Spleen (tissue), 11 donors: ENCODE measurements around the gene SNRPA1. TPM values are rescaled to one million over a fixed set of nuclear protein-coding genes. Genes with fewer than 3 reads are reported as not detected.

Source experiments
- DNase-seq: peaks from one replicate; pipeline ENCODE4 v3.0.0-alpha.2; 2020
- H3K27ac ChIP-seq, 8 donors: fragments of 200-600 bp; sonication (generic) in 7 of 8; 1 replicate in 4 of 8; 2 replicates in 4 of 8; pipeline versions ENCODE4 v1.5.0 to v1.8.0; 2016 to 2021; ENCODE audit warnings: inconsistent platforms in 4 of 8, mild to moderate bottlenecking in 4 of 8, moderate library complexity in 1 of 8
- H3K27me3 ChIP-seq, 7 donors: fragments of 200-600 bp; sonication (generic) in 6 of 7; replicated peaks in 1 of 7; 1 replicate in 4 of 7; 2 replicates in 3 of 7; pipeline versions ENCODE4 v1.5.0 to v1.8.0; 2016 to 2021; ENCODE audit warnings: inconsistent platforms in 3 of 7, mild to moderate bottlenecking in 1 of 7
- H3K36me3 ChIP-seq, 6 donors: fragments of 200-600 bp; sonication (generic) in 5 of 6; 1 replicate in 4 of 6; 2 replicates in 2 of 6; pipeline versions ENCODE4 v1.5.0 to v1.8.0; 2016 to 2021; ENCODE audit warnings: inconsistent platforms in 2 of 6
- H3K4me1 ChIP-seq, 6 donors: fragments of 200-600 bp; sonication (generic) in 5 of 6; 1 replicate in 3 of 6; 2 replicates in 3 of 6; pipeline versions ENCODE4 v1.5.0 to v1.8.0; 2016 to 2021; ENCODE audit warnings: inconsistent platforms in 3 of 6
- H3K4me3 ChIP-seq, 8 donors: fragments of 200-600 bp; sonication (generic) in 7 of 8; 1 replicate in 4 of 8; 2 replicates in 4 of 8; pipeline versions ENCODE4 v1.5.0 to v1.8.0; 2016 to 2021; ENCODE audit warnings: inconsistent platforms in 4 of 8, mild to moderate bottlenecking in 4 of 8, moderate library complexity in 2 of 8
- H3K9me3 ChIP-seq, 8 donors: fragments of 200-600 bp; sonication (generic) in 7 of 8; 1 replicate in 4 of 8; 2 replicates in 4 of 8; pipeline versions ENCODE4 v1.5.0 to v1.8.0; 2016 to 2021; ENCODE audit warnings: inconsistent platforms in 4 of 8
- POLR2A ChIP-seq, 3 donors: fragments of 450-650 bp; IDR thresholded peaks; one replicate each; pipeline ENCODE4 v1.5.1; 2017; ENCODE audit warnings: antibody characterized with exemption in 3 of 3, mild to moderate bottlenecking in 1 of 3
- POLR2AphosphoS5 ChIP-seq, 3 donors: sonication (generic); formaldehyde crosslinking; IDR thresholded peaks; one replicate each; pipeline ENCODE4 v1.5.1; 2017; ENCODE audit warnings: antibody characterized with exemption in 3 of 3
- WGBS, 5 donors: extraction: QIAGEN DNeasy Blood & Tissue Kit in 3 of 5; methylation state at CpG; one replicate each; pipeline versions ENCODE4 v1.1.5 to v1.1.7; 2013 to 2018; 5-methylcytosine and 5-hydroxymethylcytosine counted together
- intact Hi-C: fragments of 100-400 bp; cut with DNase I; formaldehyde crosslinking; loops from one replicate; pipeline ENCODE4 v1.15.0; 2023; ENCODE audit warnings: low total_unique reads
- polyA plus RNA-seq, 3 donors: library from polyadenylated mRNA; stranded (reverse); fragments of 200-250 nt; gene quantifications; one replicate each; pipeline ENCODE4 v1.2.1, GENCODE V29; 2013
- total RNA-seq, 7 donors: library from RNA; depleted of rRNA in 3 of 7; stranded (reverse); fragments of >200 nt in 3 of 7; fragmentation: NEBNext Ultra II Directional in 4 of 7; extraction: Animal tissue kit (Norgen Biotek cat#: 25700) in 4 of 7; gene quantifications; one replicate each; pipeline versions ENCODE4 v1.1.0 to v1.2.1, GENCODE V29; 2016 to 2021
- TF ChIP-seq, protein P1 (sequence below), 11 experiments: fragments of 200-600 bp in 7 of 11; fragments of 450-650 bp in 4 of 11; sonication (generic) in 4 of 11; IDR thresholded peaks in 8 of 11; conservative IDR thresholded peaks in 3 of 11; 1 replicate in 7 of 11; 2 replicates in 4 of 11; pipeline versions ENCODE4 v1.4.0 to v1.8.0; 2016 to 2021; ENCODE audit warnings: antibody characterized with exemption in 11 of 11, inconsistent platforms in 4 of 11, mild to moderate bottlenecking in 1 of 11
- donor health status: healthy with polysubstance abuse.
- donor health status: DM: no; HTN: no; CAD: no; lungs with moderate emphysema.
- donor health status: DM: no; HTN: no; CAD: no.
- donor health status: Bipolar disorder and iron deficiency.
- donor health status: healthy.
- donor health status: DM: no; HTN: no; CAD: no.
- donor health status: DM: yes; HTN: yes; CAD: no.

SNRPA1 gene
- total and polyA plus RNA-seq, 10 donors, result 56.2 to 85.4 (median 74.6) TPM

DNA sequence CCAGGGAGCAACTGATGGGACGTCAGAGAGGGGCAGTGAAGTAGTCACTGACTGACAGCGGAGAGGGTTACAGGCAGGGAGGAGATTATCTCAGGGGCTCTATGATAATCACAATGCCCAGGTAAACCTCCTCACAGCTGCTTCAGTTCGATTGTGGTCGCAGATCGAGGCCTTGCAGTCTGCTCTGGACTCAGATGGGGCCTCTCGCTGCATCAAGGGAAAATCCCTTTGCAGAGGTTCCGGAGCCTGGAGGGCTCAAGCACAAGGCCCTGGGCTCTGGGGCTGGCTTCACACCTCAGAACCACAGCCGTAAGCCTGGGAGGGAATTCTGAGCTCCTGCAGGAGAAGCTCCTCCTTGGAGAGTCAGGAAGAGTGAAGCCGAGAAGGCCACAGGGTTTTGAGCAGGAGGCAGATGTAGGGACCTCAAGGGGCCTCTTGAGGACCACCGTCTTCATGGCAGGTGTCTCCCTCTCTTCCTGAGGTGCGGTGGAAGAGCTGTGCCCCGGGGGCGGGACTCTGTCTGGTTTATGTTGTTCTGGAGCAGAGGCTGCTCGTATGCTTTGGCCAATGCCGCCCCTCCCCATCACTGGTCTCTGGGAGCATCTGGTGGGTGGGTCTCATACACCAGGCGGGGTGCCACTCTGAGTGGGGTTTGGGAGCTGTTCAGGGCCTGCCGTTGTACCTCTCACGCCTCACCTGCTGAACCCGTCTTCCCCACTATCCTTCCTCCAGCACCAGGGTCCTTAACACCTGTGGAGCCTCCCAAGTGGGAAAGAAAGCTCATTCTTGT, 19.5 kb upstream of the SNRPA1 start:
- DNase-seq, result peak; percentile 70
- Histone ChIP-seq H3K4me3 (no peak overlapping the region), H3K9me3 (no peaks in the 10 kb centered on the region), H3K27me3 (peaks cover 0 to 18% (median 0%) of the 10 kb centered on the region in 7 donors), H3K4me1 (no peaks in the 10 kb centered on the region), H3K27ac (no peak overlapping the region), H3K36me3 (peaks cover 0 to 92% (median 14%) of the 10 kb centered on the region in 6 donors)
- TF ChIP-seq POLR2AphosphoS5 (IDR thresholded peaks at IDR 0.05) (peak in 2 of 3 donors; percentile 11 to 13), POLR2A (IDR thresholded peaks at IDR 0.05) (no peak)
- TF ChIP-seq, protein P1, sequence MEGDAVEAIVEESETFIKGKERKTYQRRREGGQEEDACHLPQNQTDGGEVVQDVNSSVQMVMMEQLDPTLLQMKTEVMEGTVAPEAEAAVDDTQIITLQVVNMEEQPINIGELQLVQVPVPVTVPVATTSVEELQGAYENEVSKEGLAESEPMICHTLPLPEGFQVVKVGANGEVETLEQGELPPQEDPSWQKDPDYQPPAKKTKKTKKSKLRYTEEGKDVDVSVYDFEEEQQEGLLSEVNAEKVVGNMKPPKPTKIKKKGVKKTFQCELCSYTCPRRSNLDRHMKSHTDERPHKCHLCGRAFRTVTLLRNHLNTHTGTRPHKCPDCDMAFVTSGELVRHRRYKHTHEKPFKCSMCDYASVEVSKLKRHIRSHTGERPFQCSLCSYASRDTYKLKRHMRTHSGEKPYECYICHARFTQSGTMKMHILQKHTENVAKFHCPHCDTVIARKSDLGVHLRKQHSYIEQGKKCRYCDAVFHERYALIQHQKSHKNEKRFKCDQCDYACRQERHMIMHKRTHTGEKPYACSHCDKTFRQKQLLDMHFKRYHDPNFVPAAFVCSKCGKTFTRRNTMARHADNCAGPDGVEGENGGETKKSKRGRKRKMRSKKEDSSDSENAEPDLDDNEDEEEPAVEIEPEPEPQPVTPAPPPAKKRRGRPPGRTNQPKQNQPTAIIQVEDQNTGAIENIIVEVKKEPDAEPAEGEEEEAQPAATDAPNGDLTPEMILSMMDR (IDR thresholded peaks at IDR 0.05 in 8 of 11, conservative IDR thresholded peaks at IDR 0.05 in 3 of 11), result no peak
- intact Hi-C loops, result no loop called here
- 75 to 90% (median 86%) methylated on average over 19 of the region's 19 CpGs for WGBS, 5 donors

DNA sequence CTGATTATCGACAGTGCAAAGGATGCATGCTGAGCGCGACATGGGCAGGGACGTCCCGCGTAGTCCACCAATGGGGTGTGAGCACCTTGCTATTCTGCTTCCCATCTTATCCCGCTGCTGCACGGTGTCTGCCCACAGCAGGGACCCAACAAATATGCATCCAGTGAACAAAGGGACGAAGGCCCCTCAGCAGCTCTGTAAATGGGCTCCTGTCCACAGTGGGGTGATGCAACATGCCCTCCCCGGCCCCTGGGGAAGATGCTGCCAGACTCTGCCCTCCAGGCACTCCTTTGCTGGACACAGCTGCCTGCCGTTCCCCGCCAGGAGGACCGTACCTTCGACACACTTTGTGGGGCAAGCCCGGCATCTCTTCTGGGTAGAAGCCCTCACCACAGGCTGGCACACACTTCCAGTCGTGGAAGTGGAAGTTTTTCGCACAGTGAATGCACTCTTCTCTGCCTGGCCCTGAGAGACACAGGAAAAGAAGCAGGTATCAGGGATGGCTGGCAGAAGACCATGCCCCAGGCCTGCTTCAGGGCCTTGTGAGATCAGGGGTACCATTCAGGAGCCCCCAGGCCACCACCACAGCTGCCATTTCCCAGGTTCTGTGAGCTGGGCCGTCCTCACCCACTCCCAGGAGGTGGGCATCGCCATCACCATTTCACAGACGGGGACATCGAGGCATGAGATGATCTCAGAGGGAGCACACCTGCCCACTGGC, 18.2 kb upstream of the SNRPA1 start:
- WGBS, 5 donors, result 86 to 95% (median 88%) methylated on average over 21 of the region's 21 CpGs
- intact Hi-C loops, result no loop called here
- H3K27me3 ChIP-seq, result peaks cover 0 to 5% (median 0%) of the 10 kb centered on the region in 7 donors
- no peaks in the 10 kb centered on the region for H3K4me1 ChIP-seq
- no peak for TF ChIP-seq POLR2A (IDR thresholded peaks at IDR 0.05)
- peak in 2 of 3 donors; percentile 27 to 35 for TF ChIP-seq POLR2AphosphoS5 (IDR thresholded peaks at IDR 0.05)
- no peak overlapping the region for H3K4me3 ChIP-seq
- peak; percentile 69 for DNase-seq
- H3K9me3 ChIP-seq, result no peaks in the 10 kb centered on the region
- H3K36me3 ChIP-seq, result peaks cover 0 to 93% (median 15%) of the 10 kb centered on the region in 6 donors
- H3K27ac ChIP-seq, result no peak overlapping the region

DNA sequence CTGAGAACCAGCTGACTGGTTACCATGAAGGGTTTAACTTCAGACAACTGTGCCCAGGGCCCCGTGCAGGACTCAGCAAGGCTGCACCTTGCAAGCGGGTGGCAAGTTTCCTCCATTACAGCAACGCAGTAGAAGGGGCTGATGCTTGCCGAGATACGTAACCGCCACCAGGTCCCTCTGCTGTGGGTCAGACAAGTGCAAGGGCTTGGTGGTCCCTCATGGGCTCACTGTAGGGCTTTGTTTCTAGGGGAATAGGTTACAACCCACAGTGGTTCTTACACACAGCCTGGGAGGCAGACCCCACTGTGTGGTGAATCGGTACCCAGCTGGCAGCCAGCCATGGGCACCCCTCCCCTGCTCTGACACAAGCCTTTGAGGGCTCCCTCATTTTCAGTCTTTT, 15.5 kb upstream of the SNRPA1 start:
- Histone ChIP-seq H3K27ac (no peak overlapping the region), H3K9me3 (no peaks in the 10 kb centered on the region), H3K27me3 (peaks cover 0 to 4% (median 0%) of the 10 kb centered on the region in 7 donors), H3K4me3 (no peak overlapping the region), H3K36me3 (peaks cover 0 to 83% (median 9%) of the 10 kb centered on the region in 6 donors), H3K4me1 (no peaks in the 10 kb centered on the region)
- WGBS, 5 donors, result 84 to 95% (median 92%) methylated on average over 7 of the region's 7 CpGs
- intact Hi-C loops, result no loop called here
- peak; percentile 63 for DNase-seq
- TF ChIP-seq POLR2AphosphoS5 (IDR thresholded peaks at IDR 0.05), result no peak

DNA sequence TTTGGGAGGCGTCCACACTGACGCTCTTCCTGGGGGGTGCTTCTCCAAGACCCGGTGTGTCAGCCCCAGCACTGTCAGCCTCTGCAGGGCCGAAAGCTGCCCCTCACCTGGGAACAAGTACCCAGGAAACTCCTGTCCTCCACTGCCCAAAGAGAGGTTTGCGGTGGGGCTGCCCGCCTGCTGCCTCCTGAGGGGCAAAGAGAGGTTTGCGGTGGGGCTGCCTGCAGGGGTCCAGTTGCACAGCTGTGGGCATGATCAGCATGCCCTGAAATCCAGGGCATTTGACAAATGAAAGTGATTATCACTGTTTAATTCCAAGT, 15.1 kb upstream of the SNRPA1 start:
- Histone ChIP-seq H3K4me1 (no peaks in the 10 kb centered on the region), H3K27ac (no peak overlapping the region), H3K4me3 (no peak overlapping the region), H3K27me3 (peaks cover 0 to 4% (median 0%) of the 10 kb centered on the region in 7 donors), H3K9me3 (no peaks in the 10 kb centered on the region), H3K36me3 (peaks cover 0 to 83% (median 8%) of the 10 kb centered on the region in 6 donors)
- no peak for TF ChIP-seq POLR2AphosphoS5 (IDR thresholded peaks at IDR 0.05)
- TF ChIP-seq, protein P1 (IDR thresholded peaks at IDR 0.05 in 8 of 11, conservative IDR thresholded peaks at IDR 0.05 in 3 of 11), result no peak
- TF ChIP-seq POLR2A (IDR thresholded peaks at IDR 0.05), result no peak
- DNase-seq, result peak; percentile 59
- WGBS, 5 donors, result 81 to 95% (median 90%) methylated on average over 7 of the region's 7 CpGs
- intact Hi-C loops, result no loop called here
